Measurements from ENCODE around the gene LONRF2. TPM values are rescaled to one million over a fixed set of nuclear protein-coding genes. Genes with fewer than 3 reads are reported as not detected.

The LONRF2 gene
- total RNA-seq, 1 experiment from 2014 or later, result 1.1 TPM

GRCh38 chr2:100274076-100274475 lies 48.2 kb downstream of the LONRF2 start:
- Histone ChIP-seq H3K4me3 (ENCODE audit: low read length) (no peak overlapping the region), H4K20me1 (ENCODE audit: low read length) (no peaks in the 10 kb centered on the region), H3K36me3 (ENCODE audit: low read depth, low read length) (no peaks in the 10 kb centered on the region), H3K9ac (ENCODE audit: low read length) (no peak overlapping the region), H3F3A (ENCODE audit: low read length, unreplicated experiment) (no peaks in the 10 kb centered on the region), H3K4me2 (ENCODE audit: low read length) (no peak overlapping the region), H2AFZ (ENCODE audit: low read length) (no peak overlapping the region), H3K27me3 (ENCODE audit: low read length) (no peaks in the 10 kb centered on the region), H3K9me3 (ENCODE audit: low read length) (no peaks in the 10 kb centered on the region), H3K27ac (ENCODE audit: low read length) (no peak overlapping the region), H3K9me2 (replicated peaks; ENCODE audit: low read length) (no peaks in the 10 kb centered on the region), H3K4me1 (ENCODE audit: insufficient read depth, low read length) (no peaks in the 10 kb centered on the region), H3K79me2 (ENCODE audit: low read length) (no peaks in the 10 kb centered on the region)
- no TSS peak for BruUV-seq (replicated peaks)
- DNase-seq (no peak), ATAC-seq (no peak)
- POLR2A ChIA-PET (ENCODE audit: unreplicated experiment), result no interaction called here
- TF ChIP-seq EZH2 (IDR thresholded peaks at IDR 0.05; ENCODE audit: low read length, unreplicated experiment) (no peak), CTCF (conservative IDR thresholded peaks at IDR 0.05; ENCODE audit: low read depth, low read length) (no peak), EZH2phosphoT487 (IDR thresholded peaks at IDR 0.05; ENCODE audit: borderline replicate concordance, low read length) (no peak)
- intact Hi-C loops (cut with micrococcal nuclease), result no loop called here
- CTCF ChIA-PET, result no interaction called here

- no peak overlapping the region for H3K4me2 ChIP-seq (ENCODE audit: low read length)
- H2AFZ ChIP-seq (ENCODE audit: low read length), result no peak overlapping the region
- ChIA-PET POLR2A (ENCODE audit: unreplicated experiment) (no interaction called here), CTCF (no interaction called here)
- no peaks in the 10 kb centered on the region for H3K27me3 ChIP-seq (ENCODE audit: low read length)
- H3K79me2 ChIP-seq (ENCODE audit: low read length), result no peaks in the 10 kb centered on the region
- intact Hi-C loops (cut with micrococcal nuclease), result no loop called here
- no peaks in the 10 kb centered on the region for H4K20me1 ChIP-seq (ENCODE audit: low read length)
- DNase-seq (no peak), ATAC-seq (no peak)
- no peaks in the 10 kb centered on the region for H3F3A ChIP-seq (ENCODE audit: low read length, unreplicated experiment)
- BruUV-seq (replicated peaks), result no TSS peak
- no peaks in the 10 kb centered on the region for H3K9me2 ChIP-seq (replicated peaks; ENCODE audit: low read length)
- no peaks in the 10 kb centered on the region for H3K9me3 ChIP-seq (ENCODE audit: low read length)
- no peak overlapping the region for H3K9ac ChIP-seq (ENCODE audit: low read length)
- no peak overlapping the region for H3K27ac ChIP-seq (ENCODE audit: low read length)
- no peaks in the 10 kb centered on the region for H3K4me1 ChIP-seq (ENCODE audit: insufficient read depth, low read length)
- no peak overlapping the region for H3K4me3 ChIP-seq (ENCODE audit: low read length)
- no peak for TF ChIP-seq CTCF (conservative IDR thresholded peaks at IDR 0.05; ENCODE audit: low read depth, low read length)
- H3K36me3 ChIP-seq (ENCODE audit: low read depth, low read length), result no peaks in the 10 kb centered on the region
These were observed 48.9 kb downstream of the LONRF2 start for GRCh38 chr2:100273387-100273786.

- H4K20me1 ChIP-seq (ENCODE audit: low read length), result no peaks in the 10 kb centered on the region
- BruUV-seq (replicated peaks), result no TSS peak
- ChIA-PET POLR2A (ENCODE audit: unreplicated experiment) (no interaction called here), CTCF (no interaction called here)
- DNase-seq, result no peak
- H2AFZ ChIP-seq (ENCODE audit: low read length), result no peak overlapping the region
- no peaks in the 10 kb centered on the region for H3K79me2 ChIP-seq (ENCODE audit: low read length)
- H3K9ac ChIP-seq (ENCODE audit: low read length), result no peak overlapping the region
- H3K4me2 ChIP-seq (ENCODE audit: low read length), result no peak overlapping the region
- H3K9me3 ChIP-seq (ENCODE audit: low read length), result no peaks in the 10 kb centered on the region
- intact Hi-C loops (cut with micrococcal nuclease), result no loop called here
- no peaks in the 10 kb centered on the region for H3K36me3 ChIP-seq (ENCODE audit: low read depth, low read length)
- no peak overlapping the region for H3K27ac ChIP-seq (ENCODE audit: low read length)
- TF ChIP-seq EZH2phosphoT487 (IDR thresholded peaks at IDR 0.05; ENCODE audit: borderline replicate concordance, low read length) (no peak), EZH2 (IDR thresholded peaks at IDR 0.05; ENCODE audit: low read length, unreplicated experiment) (no peak), CTCF (conservative IDR thresholded peaks at IDR 0.05; ENCODE audit: low read depth, low read length) (no peak)
- H3F3A ChIP-seq (ENCODE audit: low read length, unreplicated experiment), result no peaks in the 10 kb centered on the region
- no peak for ATAC-seq
- H3K9me2 ChIP-seq (replicated peaks; ENCODE audit: low read length), result no peaks in the 10 kb centered on the region
- H3K4me3 ChIP-seq (ENCODE audit: low read length), result no peak overlapping the region
- H3K27me3 ChIP-seq (ENCODE audit: low read length), result no peaks in the 10 kb centered on the region
- H3K4me1 ChIP-seq (ENCODE audit: insufficient read depth, low read length), result no peaks in the 10 kb centered on the region
These were observed 49.4 kb downstream of the LONRF2 start for GRCh38 chr2:100272841-100273329.
